ENCODE measurements around the gene SLC24A3.

DNA sequence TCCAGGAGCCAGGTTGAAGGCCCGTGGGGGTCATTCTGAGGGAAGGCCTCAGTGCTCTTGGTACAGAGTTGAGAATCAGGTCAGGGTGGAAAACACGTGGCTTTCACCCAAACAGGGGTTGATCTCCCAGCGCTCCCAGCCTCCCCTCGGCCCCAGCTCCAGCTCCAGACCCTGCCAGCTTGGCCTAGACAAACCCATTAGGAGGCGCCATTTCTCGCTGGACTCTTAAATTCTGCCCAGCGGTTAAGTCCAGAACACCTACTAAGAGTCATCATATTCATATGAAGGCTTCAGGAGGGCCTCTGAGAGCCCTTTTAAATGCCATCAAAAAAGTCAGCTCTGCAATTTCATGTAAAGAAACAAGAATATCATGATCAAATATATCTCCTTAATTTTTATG lies 387.6 kb downstream of the SLC24A3 start:
- TF ChIP-seq, protein P1, sequence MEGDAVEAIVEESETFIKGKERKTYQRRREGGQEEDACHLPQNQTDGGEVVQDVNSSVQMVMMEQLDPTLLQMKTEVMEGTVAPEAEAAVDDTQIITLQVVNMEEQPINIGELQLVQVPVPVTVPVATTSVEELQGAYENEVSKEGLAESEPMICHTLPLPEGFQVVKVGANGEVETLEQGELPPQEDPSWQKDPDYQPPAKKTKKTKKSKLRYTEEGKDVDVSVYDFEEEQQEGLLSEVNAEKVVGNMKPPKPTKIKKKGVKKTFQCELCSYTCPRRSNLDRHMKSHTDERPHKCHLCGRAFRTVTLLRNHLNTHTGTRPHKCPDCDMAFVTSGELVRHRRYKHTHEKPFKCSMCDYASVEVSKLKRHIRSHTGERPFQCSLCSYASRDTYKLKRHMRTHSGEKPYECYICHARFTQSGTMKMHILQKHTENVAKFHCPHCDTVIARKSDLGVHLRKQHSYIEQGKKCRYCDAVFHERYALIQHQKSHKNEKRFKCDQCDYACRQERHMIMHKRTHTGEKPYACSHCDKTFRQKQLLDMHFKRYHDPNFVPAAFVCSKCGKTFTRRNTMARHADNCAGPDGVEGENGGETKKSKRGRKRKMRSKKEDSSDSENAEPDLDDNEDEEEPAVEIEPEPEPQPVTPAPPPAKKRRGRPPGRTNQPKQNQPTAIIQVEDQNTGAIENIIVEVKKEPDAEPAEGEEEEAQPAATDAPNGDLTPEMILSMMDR (IDR thresholded peaks at IDR 0.05) = no peak
- TF ChIP-seq POLR2A (IDR thresholded peaks at IDR 0.05) = no peak
